ENCODE measurements around the gene GRK6. TPM values are rescaled to one million over a fixed set of nuclear protein-coding genes. Genes with fewer than 3 reads are reported as not detected.
A peak's percentile ranks its signal among the peaks of the same experiment; 100 is the strongest.

The GRK6 gene
- total RNA-seq, 2 experiments from 2014 or later = 186 to 192 TPM

- no peaks in the 10 kb centered on the region for H3K9me3 Mint-ChIP-seq
- Histone ChIP-seq H3K4me3 (ENCODE audit: low read length) (peak overlapping the region; percentile 4), H3K36me3 (ENCODE audit: insufficient read depth, low read length) (no peaks in the 10 kb centered on the region), H3K27me3 (ENCODE audit: control insufficient read depth in 1 of 2, insufficient read depth in 2 of 2, low read length in 2 of 2) (no peaks in the 10 kb centered on the region), H3K27ac (ENCODE audit: low read depth in 1 of 2, low read length in 2 of 2) (peak overlapping the region; percentile 29 to 72), H3K4me1 (ENCODE audit: insufficient read depth, low read length) (peaks cover 68% of the 10 kb centered on the region), H3K9me3 (ENCODE audit: control insufficient read depth in 1 of 2, insufficient read depth in 1 of 2, low read length in 2 of 2) (no peaks in the 10 kb centered on the region)
- peak overlapping the region; percentile 80 for H3K27ac Mint-ChIP-seq
- intact Hi-C loops (cut with DNase I, micrococcal nuclease) = loop anchor here (1.0 to 10.0 kb wide), 6 partner anchors 13 to 675 kb away; no protein-coding TSS in a partner anchor
- peak; percentile 70 for ATAC-seq (ENCODE audit: poor library complexity)
- DNase-seq = peak in 11 of 14 experiments; percentile 27 to 91 (median 56)
- H3K27me3 Mint-ChIP-seq = no peaks in the 10 kb centered on the region
- peaks cover 35% of the 10 kb centered on the region for H3K4me1 Mint-ChIP-seq (ENCODE audit: low read depth)
- no peaks in the 10 kb centered on the region for H3K36me3 Mint-ChIP-seq (ENCODE audit: low read depth)
- H3K4me3 Mint-ChIP-seq = peak overlapping the region; percentile 53
- ChIA-PET POLR2A (interaction anchor here (0.8 to 3.7 kb wide), 16 partner anchors 11 to 108 kb away, joined by 3 to 75 read pairs (median 10); partner anchors contain the start of genes GRK6, LMAN2, PDLIM7 and PRR7), CTCF (interaction anchor here (0.7 to 6.1 kb wide), 17 partner anchors 14 to 112 kb away, joined by 3 to 136 read pairs (median 6); partner anchors contain the start of genes LMAN2 and PRR7)
- TF ChIP-seq CTCF (IDR thresholded peaks at IDR 0.05) = no peak
These were observed 37.0 kb upstream of the GRK6 start for GRCh38 chr5:177389241-177390169.

- peak overlapping the region; percentile 52 for H3K4me3 Mint-ChIP-seq
- peak; percentile 95 for TF ChIP-seq CTCF (IDR thresholded peaks at IDR 0.05)
- peak; percentile 80 to 94 (median 84) for DNase-seq
These were observed 35.8 kb upstream of the GRK6 start for GRCh38 chr5:177390363-177391300.

More at GRCh38 chr5:177390363-177391300, 35.8 kb upstream of the GRK6 start:
- Histone ChIP-seq H3K9me3 (ENCODE audit: control insufficient read depth in 1 of 2, insufficient read depth in 1 of 2, low read length in 2 of 2) (no peaks in the 10 kb centered on the region), H3K36me3 (ENCODE audit: insufficient read depth, low read length) (no peaks in the 10 kb centered on the region), H3K27ac (ENCODE audit: low read depth in 1 of 2, low read length in 2 of 2) (peak overlapping the region; percentile 29 to 72), H3K4me3 (ENCODE audit: low read length) (no peak overlapping the region), H3K4me1 (ENCODE audit: insufficient read depth, low read length) (peaks cover 59% of the 10 kb centered on the region), H3K27me3 (ENCODE audit: control insufficient read depth in 1 of 2, insufficient read depth in 2 of 2, low read length in 2 of 2) (no peaks in the 10 kb centered on the region)
- intact Hi-C loops (cut with DNase I, micrococcal nuclease) = loop anchor here (1.0 to 10.0 kb wide), 6 partner anchors 12 to 674 kb away; no protein-coding TSS in a partner anchor
- Mint-ChIP-seq H3K27me3 (no peaks in the 10 kb centered on the region), H3K4me1 (ENCODE audit: low read depth) (peaks cover 35% of the 10 kb centered on the region), H3K36me3 (ENCODE audit: low read depth) (no peaks in the 10 kb centered on the region), H3K27ac (peak overlapping the region; percentile 80), H3K9me3 (no peaks in the 10 kb centered on the region)
- CTCF ChIA-PET = interaction anchor here (0.5 to 6.1 kb wide), 39 partner anchors 9 to 936 kb away, joined by 3 to 136 read pairs (median 4); partner anchors contain the start of genes LMAN2, PDLIM7 and PRR7
- POLR2A ChIA-PET = interaction anchor here (0.5 to 3.7 kb wide), 30 partner anchors 12 to 256 kb away, joined by 3 to 75 read pairs (median 4); partner anchors contain the start of genes GRK6, LMAN2, PDLIM7 and PRR7
- ATAC-seq (ENCODE audit: poor library complexity) = peak; percentile 76

All from CD4-positive, alpha-beta T cell (primary cell).